HepG2 (cell line): ENCODE data around the gene PEMT.

Experiments
- AFF4 ChIP-seq: sonication (generic); formaldehyde crosslinking; IDR thresholded peaks from 2 replicates; pipeline ENCODE4 v1.4.0; 2020; ENCODE audit warnings: missing genetic modification reagents
- CTCF ChIP-seq: sonication (generic); formaldehyde crosslinking; IDR thresholded peaks from 2 replicates; pipeline ENCODE4 v1.5.0; 2020; ENCODE audit warnings: mild to moderate bottlenecking, missing genetic modification reagents, moderate library complexity
- FOXP1 ChIP-seq, 2 experiments: fragments of 450-650 bp in 1 of 2; IDR thresholded peaks; 2 replicates each; pipeline ENCODE4 v1.6.1; 2017 to 2018; ENCODE audit warnings: antibody characterized with exemption in 1 of 2
- MAX ChIP-seq: IDR thresholded peaks from 2 replicates; pipeline ENCODE4 v1.6.1; 2012; ENCODE audit warnings: inconsistent platforms
- MTF2 ChIP-seq: sonication (generic); formaldehyde crosslinking; IDR thresholded peaks from 2 replicates; pipeline ENCODE4 v1.5.0; 2020; ENCODE audit warnings: missing genetic modification reagents, borderline replicate concordance
- NR2C2 ChIP-seq: sonication (generic); formaldehyde crosslinking; IDR thresholded peaks from 2 replicates; pipeline ENCODE4 v1.4.0; 2020; ENCODE audit warnings: missing genetic modification reagents, mild to moderate bottlenecking, moderate library complexity, borderline replicate concordance
- PBX2 ChIP-seq: IDR thresholded peaks from 2 replicates; pipeline ENCODE4 v1.6.1; 2016; ENCODE audit warnings: control low read depth
- POLR2A ChIP-seq, 2 experiments: IDR thresholded peaks; 2 replicates each; pipeline ENCODE4 v1.6.1; 2011; ENCODE audit warnings: low read depth in 2 of 2, low read length in 2 of 2, mild to moderate bottlenecking in 1 of 2, moderate library complexity in 1 of 2; ENCODE audit not compliant: insufficient read depth in 1 of 2
- POLR2AphosphoS5 ChIP-seq: IDR thresholded peaks from 2 replicates; pipeline ENCODE4 v1.6.1; 2012; ENCODE audit warnings: low read depth, low read length
- PRDM10 ChIP-seq: sonication (generic); formaldehyde crosslinking; IDR thresholded peaks from 2 replicates; pipeline ENCODE4 v1.4.0; 2020; ENCODE audit warnings: low read depth, missing genetic modification reagents
- SIN3A ChIP-seq: IDR thresholded peaks from 2 replicates; pipeline ENCODE4 v1.6.1; 2011; ENCODE audit warnings: low read depth, mild to moderate bottlenecking, control low read depth, low read length, borderline replicate concordance
- YEATS2 ChIP-seq: sonication (generic); formaldehyde crosslinking; IDR thresholded peaks from 2 replicates; pipeline ENCODE4 v1.4.0; 2020; ENCODE audit warnings: missing genetic modification reagents, borderline replicate concordance
- ZNF274 ChIP-seq: sonication (generic); formaldehyde crosslinking; IDR thresholded peaks from 2 replicates; pipeline ENCODE4 v1.5.1; 2020; ENCODE audit warnings: mild to moderate bottlenecking, missing genetic modification reagents
- ZNF407 ChIP-seq: sonication (generic); formaldehyde crosslinking; IDR thresholded peaks from one replicate; pipeline ENCODE4 v1.5.1; 2020; ENCODE audit warnings: mild to moderate bottlenecking, missing genetic modification reagents; ENCODE audit errors: not compliant biosample characterization

- TF ChIP-seq MAX (no peak), AFF4 (CRISPR knock-in tag) (no peak), ZNF274 (CRISPR knock-in tag) (no peak), POLR2AphosphoS5 (no peak), NR2C2 (no peak), CTCF (CRISPR knock-in tag) (peak; percentile 97), ZNF407 (peak; percentile 3), SIN3A (no peak), MTF2 (no peak), YEATS2 (CRISPR knock-in tag) (no peak), PRDM10 (CRISPR knock-in tag) (no peak), PBX2 (CRISPR knock-in tag) (no peak), FOXP1 (IDR thresholded peaks at IDR 0.05) (no peak), FOXP1 (CRISPR knock-in tag; IDR thresholded peaks at IDR 0.05) (no peak), POLR2A (IDR thresholded peaks at IDR 0.05; ENCODE audit: insufficient read depth in 1 of 2, low read depth in 2 of 2, low read length in 2 of 2) (no peak)
Observed at GRCh38 chr17:17570140-17570797, 21.2 kb downstream of the PEMT start.
